HL-60 (cell line): ENCODE measurements around the gene KHDC4.

Experiments used
- DNase-seq, 2 experiments: peaks; one replicate each; pipeline ENCODE4 v3.0.0-alpha.2; 2010 to 2020; ENCODE audit warnings: low read depth in 1 of 2, low spot score in 1 of 2
- H3K27ac ChIP-seq: fragments of 250-450 bp; sonication (Bioruptor Pico); replicated peaks from 2 replicates; pipeline ENCODE4 v1.5.1; 2020; ENCODE audit warnings: mild to moderate bottlenecking, moderate library complexity
- H3K27me3 ChIP-seq: fragments of 250-450 bp; sonication (Bioruptor Pico); 2 replicates; pipeline ENCODE4 v1.5.1; 2021; ENCODE audit warnings: mild to moderate bottlenecking, moderate library complexity; ENCODE audit not compliant: insufficient read depth, poor library complexity, severe bottlenecking
- H3K4me3 ChIP-seq: replicated peaks from 2 replicates; pipeline ENCODE4 v1.5.1; 2011; ENCODE audit warnings: mild to moderate bottlenecking, control low read depth, low read length; ENCODE audit not compliant: insufficient read depth
- CTCF ChIP-seq: IDR thresholded peaks from one replicate; pipeline ENCODE4 v1.5.1; 2011; ENCODE audit warnings: low read length, control low read depth, inconsistent platforms; ENCODE audit not compliant: insufficient read depth
- GABPA ChIP-seq: IDR thresholded peaks from 2 replicates; pipeline ENCODE4 v1.6.1; 2012; ENCODE audit warnings: low read depth
- POLR2AphosphoS5 ChIP-seq: IDR thresholded peaks from 2 replicates; pipeline ENCODE4 v1.6.1; 2012; ENCODE audit warnings: low read depth
- REST ChIP-seq: IDR thresholded peaks from 2 replicates; pipeline ENCODE4 v1.6.1; 2012; ENCODE audit warnings: low read depth; ENCODE audit not compliant: insufficient replicate concordance
- SPI1 ChIP-seq: IDR thresholded peaks from 2 replicates; pipeline ENCODE4 v1.6.1; 2012; ENCODE audit warnings: low read depth, mild to moderate bottlenecking, borderline replicate concordance

KHDC4 gene

GRCh38 chr1:155978325-155978972 lies 44.2 kb upstream of the KHDC4 start, which contains the start of gene ARHGEF2:
ARHGEF2 (minus strand) TSS chr1:155978547; CDS start chr1:155978427, 120 bp downstream.
- peak; percentile 39 for TF ChIP-seq REST
- no peak for TF ChIP-seq GABPA
- peak; percentile 96 for TF ChIP-seq SPI1
- TF ChIP-seq POLR2AphosphoS5, result peak; percentile 70; the same call in 1 of the 2 replicates
- peak; percentile 95 to 97 for DNase-seq
- Histone ChIP-seq H3K4me3 (peak within 1 kb of the TSS; percentile 84), H3K27ac (peak within 1 kb of the TSS; percentile 100), H3K27me3 (no peaks in the 10 kb centered on the region)

- Histone ChIP-seq H3K27me3 (no peaks in the 10 kb centered on the region), H3K27ac (peak overlapping the region; percentile 100), H3K4me3 (peak overlapping the region; percentile 84)
- no peak for DNase-seq
- TF ChIP-seq GABPA (no peak), POLR2AphosphoS5 (0 out of 2 replicates have a peak, but pooled peaks have one; percentile 10)
Observed at GRCh38 chr1:155977690-155978324, 43.6 kb upstream of the KHDC4 start.

DNA sequence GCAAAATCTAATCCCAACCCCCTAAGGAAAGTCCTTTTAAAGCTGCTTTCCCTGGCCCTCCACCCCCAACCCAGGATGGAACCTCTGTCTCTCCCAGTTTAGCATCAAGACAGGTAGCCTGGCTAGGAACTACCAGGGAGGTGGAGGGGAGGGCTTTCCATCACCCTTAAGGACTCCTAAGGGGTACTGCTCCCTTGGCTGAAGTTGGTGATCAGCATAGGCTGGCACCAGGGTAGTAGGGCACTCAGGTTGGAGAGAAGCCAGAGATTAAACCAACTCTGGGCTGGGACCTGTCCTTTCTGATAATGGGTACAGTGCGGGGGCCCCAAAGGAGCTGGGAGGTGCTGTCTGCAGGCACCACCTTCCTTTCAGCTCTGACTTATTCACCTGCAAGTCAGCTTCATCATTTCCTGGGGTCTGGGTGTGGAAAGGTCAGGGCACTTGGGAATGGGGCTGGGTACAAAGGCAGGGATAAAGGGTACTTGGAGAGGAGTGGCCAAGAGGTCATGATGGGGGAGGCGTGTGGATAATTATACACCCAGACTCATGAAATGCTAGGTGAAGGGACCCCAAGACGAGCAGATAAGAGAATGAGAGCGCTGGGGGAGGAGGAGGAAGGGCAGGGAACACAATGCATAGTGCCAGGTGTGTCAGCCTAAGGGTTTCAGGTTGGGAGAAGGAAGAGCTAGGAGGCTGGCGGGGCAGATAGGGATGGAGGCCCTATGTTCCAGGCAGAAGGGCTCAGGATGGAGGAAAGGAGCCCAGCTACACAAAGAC lies 42.9 kb upstream of the KHDC4 start:
- peak overlapping the region; percentile 84 for H3K4me3 ChIP-seq
- peak; percentile 30 to 33 for DNase-seq
- no peaks in the 10 kb centered on the region for H3K27me3 ChIP-seq
- TF ChIP-seq CTCF (no peak), GABPA (0 out of 2 replicates have a peak, but pooled peaks have one; percentile 8), POLR2AphosphoS5 (peak; percentile 63), REST (peak; percentile 48), SPI1 (no peak)
- peak overlapping the region; percentile 100 for H3K27ac ChIP-seq

- Histone ChIP-seq H3K4me3 (peak overlapping the region; percentile 84), H3K27me3 (no peaks in the 10 kb centered on the region), H3K27ac (peak overlapping the region; percentile 100)
- peak; percentile 62 to 93 for DNase-seq
- TF ChIP-seq GABPA (0 out of 2 replicates have a peak, but pooled peaks have one; percentile 5), POLR2AphosphoS5 (peak; percentile 72), REST (no peak), CTCF (no peak), SPI1 (no peak; the same call in 1 of the 2 replicates)
Observed at GRCh38 chr1:155976062-155976912, 42.1 kb upstream of the KHDC4 start.
